C1 segment of cervical spinal cord (tissue), 14 donors: Measurements from ENCODE around the gene GPR22.

Experiments
- DNase-seq, 14 donors: peaks; one replicate each; lab custom pipeline; 2025; lab: John Stamatoyannopoulos, UW

GPR22 gene

DNA sequence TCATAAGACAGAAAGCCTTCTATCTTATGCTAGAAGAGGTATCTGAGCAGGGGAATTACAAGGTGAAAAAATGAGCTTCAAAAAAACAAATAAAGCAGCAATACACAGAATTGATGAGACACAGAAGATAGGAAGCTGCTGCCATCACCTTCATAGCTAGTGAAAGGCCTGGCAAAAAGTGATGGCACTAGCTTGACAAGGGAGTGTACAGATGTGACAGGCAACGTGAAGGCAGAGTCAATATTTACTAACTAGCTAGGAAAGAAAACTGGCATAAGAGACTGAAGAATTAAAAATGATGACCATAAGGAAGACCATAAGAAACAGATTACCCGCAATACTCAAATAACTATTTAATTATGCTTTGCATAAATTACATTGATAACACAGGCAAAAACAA, 9.4 kb downstream of the GPR22 start:
- DNase-seq: no peak

DNA sequence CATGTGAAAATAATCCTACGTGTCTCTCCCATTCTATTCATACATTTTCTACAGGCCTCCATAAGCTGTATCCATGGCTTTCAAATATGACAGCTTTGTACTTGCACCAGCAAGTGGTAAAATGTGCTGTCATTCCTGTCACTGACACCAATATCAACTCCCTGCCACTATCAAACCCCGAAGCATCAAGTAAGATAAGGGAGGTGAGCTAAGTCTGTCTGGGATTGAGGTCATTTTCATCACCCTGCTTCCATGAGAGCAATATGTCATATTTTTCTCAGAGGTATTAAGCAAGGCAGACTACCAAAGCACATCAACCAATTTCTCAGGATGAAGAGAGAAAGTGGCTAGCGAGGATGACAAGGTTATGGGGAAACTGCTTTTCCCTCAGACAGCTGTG, 11.1 kb downstream of the GPR22 start:
- DNase-seq: no peak

DNA sequence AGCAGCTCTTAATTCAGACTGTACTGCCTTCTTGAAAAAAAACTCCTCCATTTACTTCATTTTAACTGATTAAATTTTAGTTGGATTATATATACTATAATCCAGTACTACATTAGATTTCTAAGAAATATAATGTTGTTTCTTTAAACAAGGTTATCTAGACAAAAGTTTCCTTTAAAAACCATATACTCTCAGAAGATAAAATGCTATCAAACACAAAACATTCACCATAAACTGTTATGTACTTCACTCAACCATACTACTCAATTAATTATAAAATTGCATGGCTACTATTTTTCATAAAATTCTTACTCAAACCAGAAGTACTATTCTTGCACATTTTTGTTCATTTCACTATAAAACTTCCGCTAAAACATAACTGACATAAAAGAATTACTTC, 12.7 kb downstream of the GPR22 start:
- DNase-seq: no peak

DNA sequence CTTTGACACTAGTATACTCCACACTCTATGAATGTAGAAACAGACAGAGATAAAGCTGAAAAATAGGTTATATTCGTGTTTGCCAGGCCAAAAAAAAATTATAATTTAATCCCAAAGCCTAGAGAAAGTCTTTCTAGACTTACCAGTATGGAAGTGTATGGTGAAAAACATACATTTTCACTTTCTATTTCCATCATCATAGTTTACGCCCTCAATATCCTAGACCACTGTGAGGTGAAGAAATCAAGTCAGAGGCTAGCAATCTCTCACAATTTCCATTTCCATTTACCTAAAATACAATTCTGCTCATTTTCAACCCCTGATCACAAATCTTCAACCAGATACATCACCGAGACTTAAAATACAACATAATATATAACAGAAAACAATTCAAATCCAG, 16.2 kb downstream of the GPR22 start:
- no peak for DNase-seq

- DNase-seq: no peak
Observed at GRCh38 chr7:107492875-107493274, 23.0 kb downstream of the GPR22 start.

DNA sequence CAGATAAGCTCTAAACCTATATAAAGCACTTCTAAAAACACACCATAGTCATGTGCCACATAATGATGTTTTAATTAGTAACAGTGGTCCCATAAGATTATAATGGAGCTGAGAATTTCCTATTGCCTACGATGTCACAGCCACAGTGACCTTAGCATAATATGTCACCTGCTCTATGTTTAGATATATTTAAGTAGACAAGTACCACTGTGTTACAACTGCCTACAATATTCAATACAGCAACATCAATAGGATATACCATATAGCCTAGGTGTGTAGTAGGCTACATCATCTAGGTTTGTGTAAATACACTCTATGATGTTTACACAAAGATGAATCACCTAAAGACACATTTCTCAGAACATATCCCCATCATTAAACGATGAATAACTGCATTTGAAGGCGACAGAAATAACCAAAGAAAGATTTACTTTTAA, 24.5 kb downstream of the GPR22 start:
- no peak for DNase-seq

DNA sequence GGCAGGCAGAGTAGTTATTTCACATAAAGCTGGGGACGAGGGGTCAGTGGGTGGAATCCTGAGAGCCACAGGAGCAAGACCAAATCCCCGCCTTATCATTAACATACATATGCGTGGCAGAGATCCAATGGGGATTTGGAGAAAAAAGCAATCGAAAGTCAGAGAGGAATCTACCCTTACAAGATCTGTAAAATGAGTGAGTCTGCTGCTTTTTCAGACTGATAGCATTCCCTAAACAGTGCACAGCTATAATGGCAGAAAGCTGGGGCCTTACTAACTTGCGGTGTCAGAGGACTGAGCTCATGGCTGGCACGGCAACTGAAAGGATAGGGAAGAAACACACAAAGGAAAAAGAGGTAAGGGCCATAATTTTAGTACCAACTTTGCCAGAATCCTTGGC, 25.0 kb downstream of the GPR22 start:
- DNase-seq: no peak

- no peak for DNase-seq
Observed at GRCh38 chr7:107495516-107495915, 25.7 kb downstream of the GPR22 start.

DNA sequence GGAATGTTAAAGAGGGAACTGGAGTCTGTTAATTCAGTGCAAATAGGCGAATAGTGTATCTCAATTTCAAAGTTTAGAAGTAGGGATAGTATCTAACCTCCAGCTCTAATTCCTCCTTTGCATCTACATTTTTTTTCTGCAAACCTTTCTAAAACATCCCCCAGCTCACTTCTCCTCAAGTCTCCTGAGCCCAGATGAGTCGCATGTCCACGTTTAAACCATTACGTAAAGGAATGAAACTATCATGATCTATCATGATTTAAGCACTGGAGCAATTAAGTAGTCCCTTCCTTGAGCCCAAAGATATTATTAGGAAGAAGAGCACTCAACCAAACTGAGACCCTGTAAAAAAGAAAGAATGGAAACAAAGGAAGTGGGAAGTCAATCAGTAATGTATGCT, 29.9 kb downstream of the GPR22 start:
- no peak for DNase-seq

DNA sequence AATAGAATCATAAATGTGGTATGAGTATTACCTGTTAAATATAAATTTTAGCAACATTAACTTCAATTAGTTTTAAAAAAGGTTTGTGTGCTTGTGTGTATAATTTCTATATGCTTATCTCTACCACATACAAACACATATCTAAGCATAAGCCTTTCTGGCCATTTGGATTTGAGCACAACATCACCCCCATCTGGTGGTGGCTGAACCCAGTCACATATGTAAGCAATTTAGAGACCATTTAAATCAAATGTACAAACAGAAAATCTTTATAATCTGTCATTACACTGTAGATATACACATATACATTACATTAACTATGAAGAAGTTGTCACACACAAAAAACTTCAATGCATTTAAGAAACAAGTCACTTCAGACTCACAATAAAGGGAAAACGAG, 31.7 kb downstream of the GPR22 start:
- DNase-seq: no peak

DNA sequence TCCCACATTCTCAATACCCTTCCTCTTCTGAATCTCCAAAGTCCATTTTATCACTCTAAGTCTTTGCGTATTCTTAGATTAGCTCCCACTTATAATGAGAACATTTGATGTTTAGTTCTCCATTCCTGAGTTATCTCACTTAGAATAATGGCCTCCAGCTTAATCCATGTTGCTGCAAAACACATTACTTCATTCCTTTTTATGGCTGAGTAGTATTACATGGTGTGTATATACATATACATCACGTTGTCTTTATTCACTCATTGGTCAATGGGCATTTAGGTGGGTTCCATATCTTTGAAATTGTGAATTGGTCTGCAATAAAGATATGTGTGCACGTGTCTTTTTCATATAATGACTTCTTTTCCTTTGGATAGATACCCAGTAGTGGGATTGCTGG, 32.3 kb downstream of the GPR22 start:
- no peak for DNase-seq

- no peak for DNase-seq
Observed at GRCh38 chr7:107502797-107503196, 32.9 kb downstream of the GPR22 start.

GRCh38 chr7:107503687-107504086, 33.8 kb downstream of the GPR22 start:
- DNase-seq: no peak

DNA sequence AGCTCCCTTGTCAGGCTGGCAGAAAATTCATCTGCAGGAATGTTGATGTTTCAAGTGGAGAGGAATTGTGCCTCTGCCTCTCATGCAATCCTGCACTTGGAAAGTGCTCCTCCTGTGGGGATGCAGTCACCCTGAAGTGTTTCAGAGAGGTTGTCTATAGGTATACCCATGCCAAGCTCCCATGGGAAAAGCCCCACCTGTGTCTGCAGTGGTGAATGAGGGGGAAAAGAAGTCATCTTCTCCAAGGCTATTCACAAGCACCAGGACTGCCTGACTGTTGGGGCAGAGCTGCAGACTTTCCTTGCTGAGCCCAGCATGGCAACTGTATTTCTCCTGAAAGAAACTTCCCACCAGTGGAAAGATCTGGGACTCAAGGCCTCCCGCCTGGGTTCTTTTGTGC, 35.5 kb downstream of the GPR22 start:
- no peak for DNase-seq

GRCh38 chr7:107505997-107506673, 36.3 kb downstream of the GPR22 start:
- DNase-seq: no peak

- DNase-seq: no peak
Observed at GRCh38 chr7:107506674-107507339, 37.0 kb downstream of the GPR22 start.
